RWPE2 (cell line): ENCODE measurements around the gene GPR173.

ENCODE experiments used
- ATAC-seq: fragments of 200-7000 bp; cut with Tn5 transposase; 3 replicates; pipeline ENCODE4 v1.9.1; 2021; ENCODE audit warnings: low read depth
- DNase-seq: peaks from one replicate; pipeline ENCODE4 v3.0.0-alpha.2; 2020; ENCODE audit warnings: low spot score
- H3K27ac ChIP-seq: fragments of 450-650 bp; 2 replicates; pipeline ENCODE4 v1.5.1; 2017; ENCODE audit warnings: mild to moderate bottlenecking; ENCODE audit not compliant: poor library complexity, severe bottlenecking
- H3K27me3 ChIP-seq: fragments of 250-450 bp; sonication (Bioruptor Pico); 2 replicates; pipeline ENCODE4 v1.5.1; 2021; ENCODE audit warnings: mild to moderate bottlenecking, moderate library complexity; ENCODE audit not compliant: insufficient read depth, poor library complexity, severe bottlenecking
- H3K36me3 ChIP-seq: fragments of 250-450 bp; sonication (Bioruptor Pico); 2 replicates; pipeline ENCODE4 v1.5.1; 2020; ENCODE audit warnings: low read depth, mild to moderate bottlenecking, moderate library complexity
- H3K4me1 ChIP-seq: fragments of 250-450 bp; sonication (Bioruptor Pico); 2 replicates; pipeline ENCODE4 v1.5.1; 2021; ENCODE audit warnings: mild to moderate bottlenecking, moderate library complexity; ENCODE audit not compliant: insufficient read depth, poor library complexity, severe bottlenecking
- H3K4me3 ChIP-seq: fragments of 250-450 bp; sonication (Bioruptor Pico); 2 replicates; pipeline ENCODE4 v1.5.1; 2021; ENCODE audit warnings: mild to moderate bottlenecking, moderate library complexity; ENCODE audit not compliant: severe bottlenecking
- H3K9me3 ChIP-seq: fragments of 250-450 bp; sonication (Bioruptor Pico); 2 replicates; pipeline ENCODE4 v1.5.1; 2021; ENCODE audit warnings: mild to moderate bottlenecking, moderate library complexity; ENCODE audit not compliant: severe bottlenecking
- CTCF ChIP-seq: fragments of 450-650 bp; IDR thresholded peaks from one replicate; pipeline ENCODE4 v1.5.1; 2017; ENCODE audit warnings: mild to moderate bottlenecking, moderate library complexity; ENCODE audit not compliant: poor library complexity, severe bottlenecking

GPR173 gene

DNA sequence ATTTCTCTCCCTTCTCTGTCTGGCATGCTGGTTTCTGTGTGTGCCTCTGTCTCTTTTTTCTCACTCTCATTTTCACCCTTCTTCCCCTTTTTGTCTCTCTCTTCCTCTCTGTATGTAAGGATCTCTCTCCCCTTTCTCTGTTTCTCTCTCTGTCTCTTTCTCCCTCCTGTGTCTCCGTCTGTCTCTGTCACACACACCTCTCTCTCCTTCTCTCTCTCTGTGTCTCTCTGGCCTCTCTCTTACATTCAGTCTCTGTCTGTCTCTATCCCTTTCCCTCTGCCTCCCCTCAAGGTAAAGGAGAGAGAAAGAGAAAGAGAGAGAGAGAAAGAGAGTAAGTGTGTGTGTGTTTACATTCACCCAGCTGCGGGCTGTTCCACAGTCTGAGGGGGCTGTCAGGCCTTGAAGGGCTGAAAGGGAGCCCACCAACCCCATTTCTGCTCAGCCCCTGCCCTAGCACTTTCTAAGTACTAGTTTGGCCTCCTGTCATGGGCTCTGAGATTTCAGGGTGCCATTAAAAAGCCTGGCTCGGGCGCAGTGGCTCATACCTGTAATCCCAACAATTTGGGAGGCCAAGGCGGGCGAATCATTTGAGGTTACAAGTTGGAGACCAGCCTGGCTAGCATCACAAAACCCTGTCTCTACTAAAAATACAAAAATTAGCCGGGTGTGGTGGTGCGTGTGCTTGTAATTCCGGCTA is 24.0 kb downstream of the GPR173 start:
- peak overlapping the region; percentile 28 for H3K4me3 ChIP-seq
- no peaks in the 10 kb centered on the region for H3K36me3 ChIP-seq
- H3K27me3 ChIP-seq, result no peaks in the 10 kb centered on the region
- TF ChIP-seq CTCF, result no peak
- ATAC-seq (no peak), DNase-seq (no peak)
- H3K27ac ChIP-seq, result peak overlapping the region; percentile 25
- H3K9me3 ChIP-seq, result no peaks in the 10 kb centered on the region
- H3K4me1 ChIP-seq, result peaks cover 5% of the 10 kb centered on the region

DNA sequence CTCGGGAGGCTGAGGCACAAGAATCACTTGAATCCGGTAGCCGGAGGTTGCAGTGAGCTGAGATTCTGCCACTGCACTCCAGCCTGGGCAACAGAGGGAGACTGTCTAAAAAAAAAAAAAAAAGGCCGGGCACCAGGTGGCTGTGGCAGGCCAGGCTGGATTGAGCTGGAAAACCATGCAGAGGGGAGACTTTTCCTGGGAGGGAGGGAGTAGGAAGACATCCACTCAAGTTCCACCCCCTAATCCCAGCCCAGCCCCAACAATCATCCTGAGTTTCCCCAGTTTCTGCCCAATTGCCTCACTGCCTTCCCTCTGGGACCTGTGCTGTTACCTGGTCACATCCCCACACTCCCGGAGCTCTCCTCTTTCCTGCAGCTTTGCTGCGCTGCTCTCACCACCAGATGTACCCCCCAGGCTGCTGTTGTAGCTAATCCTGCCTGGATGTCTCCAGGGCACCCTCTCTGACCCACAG is 24.6 kb downstream of the GPR173 start:
- DNase-seq (no peak), ATAC-seq (no peak)
- H3K27ac ChIP-seq, result peak overlapping the region; percentile 25
- H3K4me3 ChIP-seq, result no peak overlapping the region
- H3K27me3 ChIP-seq, result no peaks in the 10 kb centered on the region
- H3K4me1 ChIP-seq, result peaks cover 5% of the 10 kb centered on the region
- H3K36me3 ChIP-seq, result no peaks in the 10 kb centered on the region
- H3K9me3 ChIP-seq, result no peaks in the 10 kb centered on the region
- no peak for TF ChIP-seq CTCF

GRCh38 chrX:53075011-53075410 is 26.4 kb downstream of the GPR173 start:
- no peaks in the 10 kb centered on the region for H3K9me3 ChIP-seq
- H3K36me3 ChIP-seq, result no peaks in the 10 kb centered on the region
- no peak overlapping the region for H3K27ac ChIP-seq
- no peak for ATAC-seq
- no peak for TF ChIP-seq CTCF
- H3K4me3 ChIP-seq, result no peak overlapping the region
- H3K4me1 ChIP-seq, result peaks cover 5% of the 10 kb centered on the region
- DNase-seq, result no peak
- H3K27me3 ChIP-seq, result no peaks in the 10 kb centered on the region

DNA sequence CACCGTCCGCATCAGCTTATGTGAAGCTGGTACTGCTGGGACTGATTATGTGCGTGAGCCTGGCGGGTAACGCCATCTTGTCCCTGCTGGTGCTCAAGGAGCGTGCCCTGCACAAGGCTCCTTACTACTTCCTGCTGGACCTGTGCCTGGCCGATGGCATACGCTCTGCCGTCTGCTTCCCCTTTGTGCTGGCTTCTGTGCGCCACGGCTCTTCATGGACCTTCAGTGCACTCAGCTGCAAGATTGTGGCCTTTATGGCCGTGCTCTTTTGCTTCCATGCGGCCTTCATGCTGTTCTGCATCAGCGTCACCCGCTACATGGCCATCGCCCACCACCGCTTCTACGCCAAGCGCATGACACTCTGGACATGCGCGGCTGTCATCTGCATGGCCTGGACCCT is 28.1 kb downstream of the GPR173 start:
- H3K9me3 ChIP-seq, result no peaks in the 10 kb centered on the region
- no peak overlapping the region for H3K27ac ChIP-seq
- H3K4me3 ChIP-seq, result no peak overlapping the region
- no peaks in the 10 kb centered on the region for H3K36me3 ChIP-seq
- peaks cover 5% of the 10 kb centered on the region for H3K4me1 ChIP-seq
- DNase-seq (no peak), ATAC-seq (no peak)
- no peak for TF ChIP-seq CTCF
- H3K27me3 ChIP-seq, result no peaks in the 10 kb centered on the region
